Skeletal muscle satellite cell (primary cell): ENCODE results near the gene XRCC3.
A peak's percentile ranks its signal among the peaks of the same experiment; 100 is the strongest.

Experiments used
- H3K27me3 ChIP-seq: 2 replicates; pipeline ENCODE4 v1.7.0; 2013; ENCODE audit warnings: low read length; ENCODE audit not compliant: control insufficient read depth, insufficient read depth
- H3K36me3 ChIP-seq: 2 replicates; pipeline ENCODE4 v1.7.0; 2013; ENCODE audit warnings: mild to moderate bottlenecking, control low read depth, low read length; ENCODE audit not compliant: insufficient read depth
- H3K4me1 ChIP-seq: 2 replicates; pipeline ENCODE4 v1.7.0; 2013; ENCODE audit warnings: low read length; ENCODE audit not compliant: control insufficient read depth, insufficient read depth
- H3K4me2 ChIP-seq: 2 replicates; pipeline ENCODE4 v1.7.0; 2013; ENCODE audit warnings: mild to moderate bottlenecking, low read length
- H3K4me3 ChIP-seq: 2 replicates; pipeline ENCODE4 v1.7.0; 2013; ENCODE audit warnings: low read length
- H3K9ac ChIP-seq: 2 replicates; pipeline ENCODE4 v1.7.0; 2013; ENCODE audit warnings: mild to moderate bottlenecking, low read depth, low read length, moderate library complexity
- H3K9me3 ChIP-seq: replicated peaks from 2 replicates; pipeline ENCODE4 v1.7.0; 2013; ENCODE audit warnings: mild to moderate bottlenecking, control low read depth, low read length

XRCC3 gene

GRCh38 chr14:103721334-103722120 lies 6.3 kb upstream of the XRCC3 start:
- no peak overlapping the region for H3K4me3 ChIP-seq
- H3K4me2 ChIP-seq, result peak overlapping the region; percentile 60
- no peaks in the 10 kb centered on the region for H3K36me3 ChIP-seq
- H3K9me3 ChIP-seq, result no peaks in the 10 kb centered on the region
- no peaks in the 10 kb centered on the region for H3K27me3 ChIP-seq
- peak overlapping the region; percentile 18 for H3K9ac ChIP-seq
- peaks cover 57% of the 10 kb centered on the region for H3K4me1 ChIP-seq

GRCh38 chr14:103719751-103720150 lies 4.5 kb upstream of the XRCC3 start:
- Histone ChIP-seq H3K36me3 (no peaks in the 10 kb centered on the region), H3K4me1 (peaks cover 53% of the 10 kb centered on the region), H3K4me3 (no peak overlapping the region), H3K4me2 (no peak overlapping the region), H3K27me3 (no peaks in the 10 kb centered on the region), H3K9ac (no peak overlapping the region), H3K9me3 (no peaks in the 10 kb centered on the region)

- Histone ChIP-seq H3K9me3 (no peaks in the 10 kb centered on the region), H3K4me1 (peaks cover 51% of the 10 kb centered on the region), H3K27me3 (no peaks in the 10 kb centered on the region), H3K4me3 (no peak overlapping the region), H3K4me2 (peak overlapping the region; percentile 4), H3K36me3 (no peaks in the 10 kb centered on the region), H3K9ac (no peak overlapping the region)
Measured at GRCh38 chr14:103718572-103718971, 3.3 kb upstream of the XRCC3 start.

- Histone ChIP-seq H3K9ac (peak overlapping the region; percentile 79), H3K27me3 (no peaks in the 10 kb centered on the region), H3K36me3 (no peaks in the 10 kb centered on the region), H3K4me2 (peak overlapping the region; percentile 99), H3K4me3 (peak overlapping the region; percentile 85), H3K9me3 (no peaks in the 10 kb centered on the region), H3K4me1 (peaks cover 55% of the 10 kb centered on the region)
Measured at GRCh38 chr14:103716899-103717411, 1.7 kb upstream of the XRCC3 start.

- H3K4me2 ChIP-seq, result peak overlapping the region; percentile 99
- H3K4me1 ChIP-seq, result peaks cover 55% of the 10 kb centered on the region
- H3K9me3 ChIP-seq, result no peaks in the 10 kb centered on the region
- H3K36me3 ChIP-seq, result no peaks in the 10 kb centered on the region
- H3K27me3 ChIP-seq, result no peaks in the 10 kb centered on the region
- H3K4me3 ChIP-seq, result peak overlapping the region; percentile 85
- peak overlapping the region; percentile 79 for H3K9ac ChIP-seq
Measured at GRCh38 chr14:103716091-103716801, 995 bp upstream of the XRCC3 start.

GRCh38 chr14:103714063-103714724 lies 1.1 kb downstream of the XRCC3 start:
- Histone ChIP-seq H3K36me3 (peaks cover 6% of the 10 kb centered on the region), H3K4me3 (peak overlapping the region; percentile 74), H3K4me1 (peaks cover 58% of the 10 kb centered on the region), H3K4me2 (peak overlapping the region; percentile 84), H3K9ac (peak overlapping the region; percentile 83), H3K9me3 (no peaks in the 10 kb centered on the region), H3K27me3 (no peaks in the 10 kb centered on the region)

GRCh38 chr14:103713304-103714062 lies 1.8 kb downstream of the XRCC3 start:
- Histone ChIP-seq H3K36me3 (peaks cover 12% of the 10 kb centered on the region), H3K4me2 (peak overlapping the region; percentile 84), H3K27me3 (no peaks in the 10 kb centered on the region), H3K4me3 (no peak overlapping the region), H3K9me3 (no peaks in the 10 kb centered on the region), H3K9ac (peak overlapping the region; percentile 3), H3K4me1 (peaks cover 61% of the 10 kb centered on the region)

GRCh38 chr14:103712633-103713247 lies 2.5 kb downstream of the XRCC3 start:
- Histone ChIP-seq H3K9me3 (no peaks in the 10 kb centered on the region), H3K36me3 (peaks cover 20% of the 10 kb centered on the region), H3K9ac (peak overlapping the region; percentile 44), H3K4me3 (peak overlapping the region; percentile 36), H3K4me2 (peak overlapping the region; percentile 84), H3K4me1 (peaks cover 57% of the 10 kb centered on the region), H3K27me3 (no peaks in the 10 kb centered on the region)

- H3K27me3 ChIP-seq, result no peaks in the 10 kb centered on the region
- peak overlapping the region; percentile 84 for H3K4me2 ChIP-seq
- H3K4me1 ChIP-seq, result peaks cover 50% of the 10 kb centered on the region
- peaks cover 28% of the 10 kb centered on the region for H3K36me3 ChIP-seq
- peak overlapping the region; percentile 36 for H3K4me3 ChIP-seq
- peak overlapping the region; percentile 44 for H3K9ac ChIP-seq
- no peaks in the 10 kb centered on the region for H3K9me3 ChIP-seq
Measured at GRCh38 chr14:103711516-103712431, 3.5 kb downstream of the XRCC3 start.
